Measurements from ENCODE around the gene DVL2. TPM values are rescaled to one million over a fixed set of nuclear protein-coding genes. Genes with fewer than 3 reads are reported as not detected.

The DVL2 gene
- total and polyA plus RNA-seq, 7 donors, result 10.0 to 22.1 (median 13.1) TPM

GRCh38 chr17:7219229-7219811, 15.0 kb downstream of the DVL2 start:
- H3K36me3 ChIP-seq (ENCODE audit: insufficient read depth in 1 of 2, low read depth in 1 of 2), result peaks cover 2 to 38% of the 10 kb centered on the region in 2 donors
- DNase-seq (peak in 1 of 2 donors; percentile 6), ATAC-seq (no peak)
- H3K4me3 ChIP-seq, result peak overlapping the region; percentile 98
- H3K27ac ChIP-seq, result peak overlapping the region; percentile 99
- intact Hi-C loops (cut with DNase I), result no loop called here
- H3K4me1 ChIP-seq, result peaks cover 38% of the 10 kb centered on the region
- 15 to 17% (median 15%) methylated on average over 12 of the region's 12 CpGs for WGBS, 3 donors
- H3K9me3 ChIP-seq, result no peaks in the 10 kb centered on the region
- TF ChIP-seq CTCF (IDR thresholded peaks at IDR 0.05), result no peak
- no peaks in the 10 kb centered on the region for H3K27me3 ChIP-seq (ENCODE audit: insufficient read depth in 3 of 3, low read length in 2 of 3)

- peaks cover 33% of the 10 kb centered on the region for H3K4me1 ChIP-seq
- ATAC-seq (no peak), DNase-seq (peak; percentile 12 to 48)
- peaks cover under 1 to 32% of the 10 kb centered on the region in 2 donors for H3K36me3 ChIP-seq (ENCODE audit: insufficient read depth in 1 of 2, low read depth in 1 of 2)
- H3K27me3 ChIP-seq (ENCODE audit: insufficient read depth in 3 of 3, low read length in 2 of 3), result peaks cover 0 to under 1% (median 0%) of the 10 kb centered on the region in 3 donors
- no peak overlapping the region for H3K27ac ChIP-seq
- 56 to 70% (median 64%) methylated on average over 6 of the region's 6 CpGs for WGBS, 3 donors
- intact Hi-C loops (cut with DNase I), result no loop called here
- H3K9me3 ChIP-seq, result no peaks in the 10 kb centered on the region
- H3K4me3 ChIP-seq, result peak overlapping the region; percentile 98
- no peak for TF ChIP-seq CTCF (IDR thresholded peaks at IDR 0.05)
These were observed 15.6 kb downstream of the DVL2 start for GRCh38 chr17:7218758-7219157.

GRCh38 chr17:7218166-7218565, 16.2 kb downstream of the DVL2 start:
- Histone ChIP-seq H3K4me3 (peak overlapping the region; percentile 50), H3K4me1 (peaks cover 32% of the 10 kb centered on the region), H3K27me3 (ENCODE audit: insufficient read depth in 3 of 3, low read length in 2 of 3) (peaks cover 0 to 6% (median 0%) of the 10 kb centered on the region in 3 donors), H3K27ac (peak overlapping the region; percentile 53), H3K36me3 (ENCODE audit: insufficient read depth in 1 of 2, low read depth in 1 of 2) (peaks cover 0 to 26% of the 10 kb centered on the region in 2 donors), H3K9me3 (no peaks in the 10 kb centered on the region)
- no peak for TF ChIP-seq CTCF (IDR thresholded peaks at IDR 0.05)
- 57 to 75% (median 65%) methylated on average over 6 of the region's 6 CpGs for WGBS, 3 donors
- intact Hi-C loops (cut with DNase I), result no loop called here
- peak in 1 of 2 donors; percentile 31 for DNase-seq
- no peak for ATAC-seq

GRCh38 chr17:7217113-7217987, 17.0 kb downstream of the DVL2 start:
- H3K27me3 ChIP-seq (ENCODE audit: insufficient read depth in 3 of 3, low read length in 2 of 3), result peaks cover 0 to 13% (median 0%) of the 10 kb centered on the region in 3 donors
- peak overlapping the region; percentile 53 for H3K27ac ChIP-seq
- WGBS, 3 donors, result 4 to 8% (median 5%) methylated on average over 20 to 32 of the region's 32 CpGs
- H3K36me3 ChIP-seq (ENCODE audit: insufficient read depth in 1 of 2, low read depth in 1 of 2), result peaks cover 0 to 18% of the 10 kb centered on the region in 2 donors
- no peak for TF ChIP-seq CTCF (IDR thresholded peaks at IDR 0.05)
- H3K4me1 ChIP-seq, result peaks cover 26% of the 10 kb centered on the region
- H3K9me3 ChIP-seq, result no peaks in the 10 kb centered on the region
- DNase-seq (peak; percentile 47 to 70), ATAC-seq (no peak)
- H3K4me3 ChIP-seq, result peak overlapping the region; percentile 50
- intact Hi-C loops (cut with DNase I), result no loop called here
